Cardiac muscle cell (in vitro differentiated cells and primary cell): ENCODE data around the gene MUC21. TPM values are rescaled to one million over a fixed set of nuclear protein-coding genes. Genes with fewer than 3 reads are reported as not detected.

Experiments
- DNase-seq, 2 donors: peaks; one replicate each; pipeline versions ENCODE4 v3.0.0 to v3.0.0-alpha.2; 2010 to 2017; ENCODE audit warnings: low read depth in 1 of 2, low spot score in 1 of 2
- H3K27ac ChIP-seq: fragments of 200-600 bp; sonication (generic); 2 replicates; pipeline ENCODE4 v1.5.1; 2016
- H3K27me3 ChIP-seq: fragments of 200-600 bp; sonication (generic); 2 replicates; pipeline ENCODE4 v1.6.0; 2016; ENCODE audit warnings: control low read depth
- H3K36me3 ChIP-seq: fragments of 200-600 bp; sonication (generic); 2 replicates; pipeline ENCODE4 v1.5.1; 2016; ENCODE audit warnings: control low read depth
- H3K4me1 ChIP-seq: fragments of 200-600 bp; sonication (generic); 2 replicates; pipeline ENCODE4 v1.8.1; 2017; ENCODE audit warnings: low read depth, mild to moderate bottlenecking, mixed run types
- H3K4me3 ChIP-seq: fragments of 200-600 bp; sonication (generic); 2 replicates; pipeline ENCODE4 v1.5.1; 2016; ENCODE audit warnings: mild to moderate bottlenecking
- H3K9me3 ChIP-seq: fragments of 200-600 bp; sonication (generic); 2 replicates; pipeline ENCODE4 v1.5.1; 2017; ENCODE audit warnings: low read depth, mild to moderate bottlenecking, control low read depth
- CTCF ChIP-seq: IDR thresholded peaks from 2 replicates; pipeline ENCODE4 v1.5.1; 2012; ENCODE audit warnings: low read depth, mild to moderate bottlenecking, low read length
- polyA plus RNA-seq: library from polyadenylated mRNA; unstranded; fragments of >200 nt; fragmentation: Nextera tagmentation; extraction: Ambion mirVana; gene quantifications from 2 replicates; pipeline ENCODE4 v1.2.1, GENCODE V29; 2016
- total RNA-seq: library from RNA; depleted of rRNA; stranded (reverse); fragments of >200 nt; gene quantifications from 2 replicates; pipeline ENCODE4 v1.2.3, GENCODE V29; 2016

The MUC21 gene
- total and polyA plus RNA-seq, 2 experiments from 2014 or later: not detected

GRCh38 chr6:31037682-31038081 lies 54.2 kb downstream of the MUC21 start:
- Histone ChIP-seq H3K4me1 (no peaks in the 10 kb centered on the region), H3K4me3 (no peak overlapping the region), H3K27ac (no peak overlapping the region), H3K36me3 (no peaks in the 10 kb centered on the region), H3K9me3 (no peaks in the 10 kb centered on the region), H3K27me3 (no peaks in the 10 kb centered on the region)
- TF ChIP-seq CTCF: no peak
- DNase-seq: no peak

- no peaks in the 10 kb centered on the region for H3K27me3 ChIP-seq
- no peak overlapping the region for H3K27ac ChIP-seq
- no peaks in the 10 kb centered on the region for H3K4me1 ChIP-seq
- no peak for TF ChIP-seq CTCF
- H3K4me3 ChIP-seq: no peak overlapping the region
- no peak for DNase-seq
- H3K36me3 ChIP-seq: no peaks in the 10 kb centered on the region
- no peaks in the 10 kb centered on the region for H3K9me3 ChIP-seq
Observed at GRCh38 chr6:31038559-31038958, 55.0 kb downstream of the MUC21 start.

Other genes starting within 250 kb of the MUC21 start
- gene FLOT1, start 241.0 kb upstream of the MUC21 start, total RNA-seq: 208 and 222 TPM in 2 replicates
- gene FLOT1, start 241.0 kb upstream of the MUC21 start, polyA plus RNA-seq: 236 and 261 TPM in 2 replicates
- gene IER3, start 239.2 kb upstream of the MUC21 start, total RNA-seq: 28.0 and 45.8 TPM in 2 replicates
- 20.1 and 25.8 TPM in 2 replicates for gene IER3, start 239.2 kb upstream of the MUC21 start, polyA plus RNA-seq
- gene DDR1, start 99.2 kb upstream of the MUC21 start, total RNA-seq: 125 and 136 TPM in 2 replicates
- 108 and 118 TPM in 2 replicates for gene DDR1, start 99.2 kb upstream of the MUC21 start, polyA plus RNA-seq
- gene GTF2H4, start 75.5 kb upstream of the MUC21 start, total RNA-seq: 24.0 and 25.8 TPM in 2 replicates
- 18.0 and 20.7 TPM in 2 replicates for gene GTF2H4, start 75.5 kb upstream of the MUC21 start, polyA plus RNA-seq
- gene VARS2, start 69.5 kb upstream of the MUC21 start, total RNA-seq: 59.3 and 61.3 TPM in 2 replicates
- 24.8 and 27.5 TPM in 2 replicates for gene VARS2, start 69.5 kb upstream of the MUC21 start, polyA plus RNA-seq
- not detected in 2 replicates for gene SFTA2, start 51.5 kb upstream of the MUC21 start, total RNA-seq
- 0.86 and 1.8 TPM in 2 replicates for gene SFTA2, start 51.5 kb upstream of the MUC21 start, polyA plus RNA-seq
- gene MUCL3, start 42.7 kb upstream of the MUC21 start, total RNA-seq: not detected in 2 replicates
- gene MUCL3, start 42.7 kb upstream of the MUC21 start, polyA plus RNA-seq: 0.12 TPM in 1 of 2 replicates, not detected in the other
- gene MUC22, start 26.8 kb downstream of the MUC21 start, total RNA-seq: not detected in 2 replicates
- gene MUC22, start 26.8 kb downstream of the MUC21 start, polyA plus RNA-seq: not detected in 2 replicates
- not detected in 2 replicates for gene C6orf15, start 128.9 kb downstream of the MUC21 start, total RNA-seq
- not detected in 2 replicates for gene C6orf15, start 128.9 kb downstream of the MUC21 start, polyA plus RNA-seq
- not detected in 2 replicates for gene PSORS1C1, start 131.1 kb downstream of the MUC21 start, total RNA-seq
- gene PSORS1C1, start 131.1 kb downstream of the MUC21 start, polyA plus RNA-seq: not detected in 2 replicates
- not detected in 2 replicates for gene CDSN, start 136.7 kb downstream of the MUC21 start, total RNA-seq
- not detected in 2 replicates for gene CDSN, start 136.7 kb downstream of the MUC21 start, polyA plus RNA-seq
- not detected in 2 replicates for gene PSORS1C2, start 155.3 kb downstream of the MUC21 start, total RNA-seq
- not detected in 2 replicates for gene PSORS1C2, start 155.3 kb downstream of the MUC21 start, polyA plus RNA-seq
- gene CCHCR1, start 174.1 kb downstream of the MUC21 start, total RNA-seq: 25.1 and 55.5 TPM in 2 replicates
- gene CCHCR1, start 174.1 kb downstream of the MUC21 start, polyA plus RNA-seq: 29.1 and 29.6 TPM in 2 replicates
- 3.7 and 7.0 TPM in 2 replicates for gene TCF19, start 174.9 kb downstream of the MUC21 start, total RNA-seq
- gene TCF19, start 174.9 kb downstream of the MUC21 start, polyA plus RNA-seq: 3.5 and 7.3 TPM in 2 replicates
- 1.5 and 1.6 TPM in 2 replicates for gene POU5F1, start 187.0 kb downstream of the MUC21 start, total RNA-seq
- gene POU5F1, start 187.0 kb downstream of the MUC21 start, polyA plus RNA-seq: 1.3 TPM in 1 of 2 replicates, not detected in the other